ENCODE results near the gene APOL3.
"Not testable (repeated sequence)": the region's sequence is repeated elsewhere in the genome, so short reads cannot be mapped to it uniquely, and the experiment has no call there.

The APOL3 gene

DNA sequence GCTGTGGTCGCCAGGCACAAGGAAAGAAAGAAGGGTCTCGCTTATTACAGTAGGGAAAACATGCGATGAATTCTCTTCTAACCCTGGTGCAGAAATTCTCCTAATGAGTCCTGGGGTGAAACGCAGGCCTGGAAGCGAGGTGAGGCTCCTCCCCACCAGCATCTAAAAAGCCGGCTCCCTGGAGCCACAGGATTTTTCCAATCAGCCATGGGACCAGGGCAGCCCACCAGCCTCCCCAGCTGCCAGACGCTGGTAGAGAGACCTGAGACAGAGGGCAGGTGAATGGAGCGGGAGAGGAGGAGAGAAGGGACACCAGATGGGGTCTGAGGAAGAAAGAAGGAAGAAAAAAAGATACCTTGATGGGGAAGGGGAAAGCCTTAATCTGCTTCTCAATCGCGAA, 28.6 kb downstream of the APOL3 start:
- DNase-seq: no peak

DNA sequence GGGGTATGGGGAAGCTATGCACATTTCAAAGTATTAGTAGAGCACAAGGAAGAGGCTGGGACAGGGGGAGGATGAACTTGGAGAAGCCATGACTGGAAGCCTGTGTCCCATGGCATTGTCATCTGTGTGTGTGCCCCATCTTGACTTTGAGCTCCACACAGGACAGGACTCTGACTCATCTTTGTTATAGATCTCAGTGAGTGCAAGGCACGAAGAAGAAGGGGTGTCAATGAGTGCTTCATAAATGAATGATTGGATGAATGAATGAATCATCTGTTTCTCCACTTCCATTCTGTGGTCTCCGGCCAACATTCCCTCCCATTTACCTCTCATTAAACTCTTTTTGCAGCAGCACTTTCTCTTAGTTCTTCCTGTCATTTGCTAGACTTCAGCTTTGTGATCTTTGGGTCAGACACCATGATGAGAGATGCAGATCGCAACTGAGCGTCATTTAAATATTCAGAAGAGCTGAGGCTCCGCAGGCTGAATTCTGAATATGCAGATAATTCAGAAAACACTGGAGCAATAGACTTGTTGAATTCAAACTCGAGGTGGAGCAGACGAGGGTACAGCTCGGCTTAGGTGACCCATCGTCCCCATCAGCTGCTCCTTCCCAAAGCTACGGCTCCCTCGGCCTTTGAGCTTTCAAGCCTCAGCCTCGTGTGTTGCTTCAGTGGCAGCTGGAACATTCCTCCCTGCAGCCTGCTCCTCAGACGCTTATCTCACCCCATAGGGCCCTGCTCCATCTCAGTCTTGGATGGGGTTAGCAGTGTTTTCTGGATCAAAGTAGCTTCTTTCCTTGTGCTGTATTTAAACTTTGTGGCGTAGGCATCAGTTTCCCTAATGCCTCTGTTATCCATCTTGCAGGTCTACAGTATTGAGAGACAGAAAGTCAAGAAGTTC, 30.8 kb downstream of the APOL3 start:
- no peak for DNase-seq

DNA sequence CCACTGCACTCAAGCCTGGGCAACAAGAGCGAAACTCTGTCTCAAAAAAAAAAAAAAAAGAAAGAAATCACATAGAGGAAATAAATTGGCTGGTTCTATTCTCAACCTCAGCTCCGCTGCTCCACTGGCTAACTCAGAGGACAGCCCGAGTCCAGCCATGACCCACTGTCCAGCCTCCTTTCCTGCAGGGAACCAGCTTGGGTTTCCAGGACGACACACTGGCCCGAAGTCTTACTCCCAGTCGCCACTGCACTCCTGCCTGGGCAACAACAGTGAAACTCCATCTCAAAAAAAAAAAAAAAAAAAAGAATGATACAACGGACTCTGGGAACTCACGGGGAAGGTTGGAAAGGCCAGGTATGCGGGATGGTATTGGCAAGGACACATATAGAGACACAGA, 31.5 kb downstream of the APOL3 start:
- DNase-seq: no peak

DNA sequence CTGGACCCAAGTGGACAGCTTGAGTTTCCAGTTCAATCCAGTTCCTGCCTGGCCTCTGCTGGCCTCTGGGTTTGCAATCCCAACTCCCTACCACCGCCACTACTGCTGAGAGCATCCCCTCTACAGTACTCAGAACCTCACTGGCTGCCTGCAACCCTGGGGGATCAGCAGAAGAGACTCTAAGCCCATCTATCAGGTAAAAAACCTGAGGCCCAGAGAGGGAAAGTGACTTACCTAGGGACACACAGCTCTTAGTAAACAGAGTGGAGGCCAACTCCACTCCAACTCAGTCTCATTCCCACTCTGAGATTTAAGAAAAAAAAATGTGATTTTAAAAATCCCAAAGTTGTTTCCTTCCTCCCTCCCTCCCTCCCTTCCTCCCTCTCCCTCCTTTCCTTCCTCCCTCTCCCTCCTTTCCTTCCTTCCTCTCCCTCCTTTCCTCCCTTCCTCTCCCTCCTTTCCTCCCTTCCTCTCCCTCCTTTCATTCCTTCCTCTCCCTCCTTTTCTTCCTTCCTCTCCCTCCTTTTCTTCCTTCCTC, 34.5 kb downstream of the APOL3 start:
- DNase-seq: no peak

DNA sequence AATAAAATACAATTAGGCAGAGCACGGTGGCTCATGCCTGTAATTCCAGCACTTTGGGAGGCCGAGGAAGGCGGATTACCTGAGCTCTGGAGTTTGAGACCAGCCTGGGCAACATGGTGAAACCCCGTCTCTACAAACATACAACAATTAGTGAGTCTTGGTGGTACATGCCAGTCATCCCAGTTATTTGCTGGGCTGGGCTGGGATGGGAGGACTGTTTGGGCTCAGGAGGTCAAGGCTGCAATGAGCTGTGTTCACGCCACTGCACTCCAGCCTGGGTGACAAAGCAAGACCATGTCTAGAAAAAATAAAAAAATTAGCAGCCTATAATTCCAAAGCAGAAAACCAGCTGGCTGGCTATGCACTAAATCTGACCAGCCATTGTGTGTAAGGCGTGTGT, 35.1 kb downstream of the APOL3 start:
- DNase-seq: no peak

DNA sequence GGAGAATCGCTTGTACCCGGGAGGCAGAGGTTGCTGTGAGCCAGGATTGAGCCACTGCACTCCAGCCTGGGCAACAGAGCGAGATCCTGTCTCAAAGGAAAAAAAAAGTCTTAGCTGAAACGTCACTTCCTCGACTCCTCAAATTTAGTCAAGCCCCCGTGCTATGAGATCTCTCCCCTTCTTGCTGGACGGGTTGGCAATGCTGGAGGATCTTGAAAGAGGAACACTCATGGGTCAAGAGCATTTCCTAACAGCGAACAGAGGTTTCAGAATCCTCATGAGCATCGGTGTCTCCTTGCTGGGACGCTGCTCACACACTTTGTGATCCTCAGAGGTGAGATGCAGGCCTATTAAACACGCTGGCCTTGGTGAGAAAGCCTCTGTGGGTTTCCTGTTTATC, 35.9 kb downstream of the APOL3 start:
- DNase-seq: no peak

DNA sequence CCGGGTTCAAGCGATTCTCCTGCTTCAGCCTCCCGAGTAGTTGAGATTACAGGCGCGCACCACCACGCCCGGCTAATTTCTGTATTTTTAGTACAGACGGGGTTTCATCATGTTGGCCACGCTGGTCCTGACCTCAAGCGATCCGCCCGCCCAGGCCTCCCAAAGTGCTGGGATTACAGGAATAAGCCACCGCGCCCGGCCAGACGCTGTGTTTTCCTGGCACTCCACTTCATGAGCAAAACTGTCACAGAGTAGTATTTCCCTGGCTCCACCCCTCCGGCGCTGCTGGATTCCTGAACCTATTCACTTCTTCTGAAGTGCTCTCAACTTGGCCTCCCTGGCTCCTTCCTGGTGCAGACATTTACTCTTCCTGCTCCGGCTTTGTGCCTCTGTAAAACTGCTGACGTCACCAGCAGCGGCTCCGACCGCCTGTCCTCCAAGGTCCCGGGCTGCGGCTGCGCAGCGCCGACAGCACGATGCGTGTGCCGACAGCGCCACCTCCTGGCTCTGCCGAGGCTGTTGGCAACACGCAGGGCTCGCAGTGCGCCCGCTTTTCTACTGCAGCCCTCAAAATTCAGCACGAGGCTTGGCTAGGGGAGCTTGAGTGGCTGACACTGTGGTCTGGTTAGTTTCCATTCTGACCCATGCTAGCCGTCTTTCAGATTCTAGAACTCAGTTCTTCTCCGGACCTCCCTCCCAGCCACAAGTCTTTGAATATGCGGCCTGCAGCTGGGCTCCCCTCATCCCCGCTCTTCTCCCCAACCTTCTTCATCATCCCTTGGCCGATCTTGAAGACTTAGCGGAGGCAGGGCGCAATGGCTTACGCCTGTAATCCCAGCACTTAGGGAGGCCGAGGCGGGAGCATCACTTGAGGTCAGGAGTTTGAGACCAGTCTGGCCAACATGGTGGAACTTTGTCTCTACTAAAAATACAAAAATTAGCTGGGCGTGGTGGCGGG, 36.6 kb downstream of the APOL3 start:
- peak; percentile 19 for DNase-seq

DNA sequence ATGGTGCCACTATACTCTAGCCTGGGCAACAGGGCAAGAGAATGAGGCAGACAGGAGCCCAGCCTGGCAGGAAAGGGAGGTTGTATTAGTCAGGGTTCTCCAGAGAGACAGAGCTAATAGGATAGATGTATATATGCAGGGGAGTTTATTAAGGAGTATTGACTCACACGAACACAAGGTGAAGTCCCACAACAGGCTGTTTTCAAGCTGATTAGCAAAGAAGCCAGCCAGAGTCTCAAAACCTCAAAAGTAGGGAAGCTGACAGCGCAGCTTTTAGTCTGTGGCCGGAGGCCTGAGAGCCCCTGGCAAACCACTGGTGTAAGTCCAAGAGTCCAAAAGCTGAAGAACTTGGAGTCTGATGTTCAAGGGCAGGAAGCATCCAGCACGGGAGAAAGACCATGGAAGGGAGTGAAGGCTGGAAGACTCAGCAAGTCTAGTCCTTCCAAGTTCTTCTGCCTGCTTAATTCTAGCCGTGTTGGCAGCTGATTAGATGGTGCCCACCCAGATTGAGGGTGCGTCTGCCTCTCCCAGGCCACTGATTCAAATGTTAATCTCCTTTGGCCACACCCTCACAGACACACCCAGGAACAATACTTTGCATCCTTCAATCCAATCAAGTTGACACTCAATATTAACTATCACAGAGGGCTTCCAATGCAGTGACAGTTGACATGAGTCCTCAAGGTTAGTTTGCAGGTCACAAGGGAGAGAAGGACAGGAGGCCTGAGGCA, 39.8 kb downstream of the APOL3 start:
- DNase-seq: not testable (repeated sequence)

DNA sequence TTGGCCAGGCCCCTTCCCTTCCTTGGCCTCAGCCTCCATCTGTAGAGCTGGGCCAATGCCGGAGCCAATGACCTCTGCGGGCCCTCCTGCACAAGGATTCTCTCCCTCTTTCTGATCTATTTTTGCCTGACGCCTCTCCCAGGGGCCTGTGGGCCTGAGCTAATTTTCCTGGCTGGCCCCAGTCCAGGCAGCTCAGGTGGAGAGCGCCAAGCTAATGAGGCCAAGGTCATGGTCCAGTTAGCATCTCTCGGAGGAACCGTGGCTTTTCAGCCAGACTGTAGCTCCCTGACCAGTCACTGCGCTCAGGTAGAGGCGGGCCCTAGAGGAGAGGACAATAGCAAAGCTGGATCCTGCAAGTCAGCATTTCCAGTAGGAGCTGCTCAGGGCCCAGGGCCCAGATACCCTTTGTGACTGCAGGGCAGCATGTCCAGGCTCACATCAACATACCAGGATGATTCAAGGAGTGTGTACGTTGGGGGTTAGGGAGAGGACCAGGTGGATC, 43.5 kb downstream of the APOL3 start:
- no peak for DNase-seq

DNA sequence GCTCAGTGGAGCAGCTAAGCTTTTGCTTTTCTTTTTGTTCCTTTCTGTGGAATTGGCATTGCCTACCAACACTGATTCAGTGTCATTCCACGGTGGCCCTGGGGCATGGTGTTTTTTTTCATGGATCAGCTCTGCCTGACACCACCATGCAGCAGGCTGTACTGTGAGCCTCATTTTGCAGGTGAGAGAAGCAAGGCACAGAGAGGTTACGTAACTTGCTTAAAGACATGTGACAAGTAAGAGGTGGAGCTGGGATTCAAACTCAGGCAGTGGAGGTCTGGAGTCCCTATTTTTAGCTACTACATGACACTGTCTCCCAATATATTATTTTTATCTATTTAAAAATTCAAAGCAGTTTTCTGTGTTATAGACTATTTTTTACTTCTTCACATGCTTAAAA, 44.4 kb downstream of the APOL3 start:
- DNase-seq: no peak

DNA sequence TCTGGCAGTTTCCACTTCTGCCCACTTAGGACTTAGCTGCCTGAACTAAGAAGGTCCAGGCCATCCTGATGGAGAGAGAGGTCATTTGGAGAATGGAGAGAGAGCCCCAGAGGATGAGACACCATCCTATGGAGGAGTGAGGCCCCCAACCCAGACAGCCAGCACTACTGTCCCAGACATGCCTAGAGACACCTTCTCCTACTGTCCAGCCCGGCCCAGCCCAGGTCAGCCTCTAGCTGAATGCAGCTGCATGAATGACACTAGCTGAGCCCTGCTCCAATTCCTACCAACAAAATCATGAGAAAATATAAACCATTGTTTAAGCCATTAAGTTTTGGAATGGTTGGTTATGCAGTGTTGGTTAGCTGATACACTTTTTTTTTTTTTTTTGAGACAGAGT, 47.4 kb downstream of the APOL3 start:
- no peak for DNase-seq

DNA sequence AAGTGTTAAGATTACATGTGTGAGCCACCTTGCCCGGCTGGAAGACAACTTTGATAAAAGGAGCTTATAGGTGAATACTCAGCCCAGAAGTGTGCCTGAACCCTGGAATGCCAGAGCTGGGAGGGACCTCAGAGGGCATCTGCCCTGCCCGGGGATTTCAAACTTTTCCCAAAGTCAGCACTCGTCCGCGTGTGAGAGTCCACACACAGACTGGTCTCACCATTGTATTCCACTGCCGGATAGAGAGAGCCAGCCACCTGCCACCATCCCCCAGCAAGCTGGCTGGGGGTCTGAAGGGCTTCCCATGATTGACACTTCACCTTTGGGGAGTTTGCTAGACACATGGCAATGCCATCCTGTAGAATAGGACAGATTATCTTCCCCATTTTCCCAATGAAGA, 49.2 kb downstream of the APOL3 start:
- no peak for DNase-seq

DNA sequence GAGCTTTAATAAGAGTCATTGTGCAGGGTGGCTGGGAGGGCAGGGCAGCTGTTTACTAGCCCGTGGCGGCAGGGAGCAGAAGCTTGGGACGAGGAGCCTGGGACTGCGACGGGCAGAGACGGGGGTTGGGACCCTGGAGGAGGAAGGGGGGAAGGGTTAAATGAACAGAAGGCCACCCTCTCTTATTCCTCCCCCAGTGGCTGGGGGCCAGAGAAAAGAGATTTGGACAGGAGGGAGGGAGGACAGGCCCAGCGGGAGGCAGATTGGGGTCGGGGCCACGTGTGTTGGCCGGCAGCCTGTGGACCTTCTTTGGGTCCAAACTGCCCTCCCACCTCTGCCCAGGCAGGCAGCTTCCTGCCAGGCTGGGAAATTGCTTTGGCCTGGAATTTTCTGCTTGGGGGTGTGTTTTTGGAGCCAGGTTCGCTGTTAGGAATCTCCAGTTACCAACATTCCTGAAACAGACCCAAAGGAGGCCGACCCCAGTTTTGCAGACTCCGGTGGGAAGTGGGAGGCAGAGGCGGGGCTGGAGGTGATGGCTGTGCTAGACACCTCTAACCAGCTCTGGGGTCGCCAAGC, 50.2 kb downstream of the APOL3 start:
- no peak for DNase-seq

DNA sequence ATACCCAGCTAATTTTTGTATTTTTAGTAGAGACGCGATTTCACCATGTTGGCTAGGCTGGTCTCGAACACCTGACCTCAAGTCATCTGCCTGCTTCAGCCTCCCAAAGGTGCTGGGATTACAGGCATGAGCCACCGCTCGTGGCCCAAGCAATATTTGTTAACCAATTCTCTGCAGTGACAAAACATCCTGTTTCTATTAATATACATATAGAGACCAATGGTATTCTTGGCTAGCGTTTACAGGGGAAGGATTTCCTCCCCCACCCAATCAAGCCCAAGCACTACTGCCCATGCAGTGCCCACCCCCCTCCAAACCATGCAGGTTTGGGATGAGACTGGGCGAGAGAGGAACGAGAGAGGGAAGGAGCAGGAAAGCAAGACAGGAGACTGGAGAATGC, 53.1 kb downstream of the APOL3 start:
- DNase-seq: no peak

DNA sequence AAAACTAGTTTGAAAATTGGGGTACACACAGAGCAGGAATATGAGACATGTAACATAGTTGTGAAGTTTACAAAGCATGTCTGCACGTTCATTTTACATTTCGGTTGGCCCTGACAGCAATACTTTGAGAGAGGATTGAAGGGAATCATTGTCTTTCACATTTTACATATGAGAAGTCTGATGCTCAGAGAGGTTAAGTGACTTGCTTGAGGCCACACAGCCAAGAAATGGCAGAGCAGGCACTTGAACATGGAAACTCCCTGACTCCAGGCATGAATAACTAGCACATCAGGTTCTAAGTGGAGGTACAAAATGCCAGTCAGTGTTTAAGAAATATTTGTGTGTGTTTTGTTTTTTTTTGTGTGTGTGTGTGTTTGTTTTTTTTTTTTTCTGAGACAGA, 53.6 kb downstream of the APOL3 start:
- no peak for DNase-seq

DNA sequence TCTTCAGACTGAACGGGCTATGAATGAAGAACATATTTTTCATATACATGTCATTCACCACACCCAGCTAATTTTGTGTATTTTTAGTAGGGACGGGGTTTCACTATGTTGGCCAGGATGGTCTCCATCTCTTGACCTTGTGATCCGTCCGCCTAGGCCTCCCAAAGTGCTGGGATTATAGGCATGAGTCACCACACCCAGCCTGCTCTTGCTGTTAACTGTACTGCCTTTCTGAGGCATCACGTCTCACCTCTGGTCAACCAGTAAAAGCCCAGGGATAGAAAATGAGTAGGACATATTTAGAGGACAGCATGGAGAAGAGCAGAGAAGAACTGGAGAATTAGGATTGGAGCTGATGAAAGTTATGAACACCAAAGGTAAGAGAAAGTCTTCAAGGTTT, 55.6 kb downstream of the APOL3 start:
- DNase-seq: no peak

DNA sequence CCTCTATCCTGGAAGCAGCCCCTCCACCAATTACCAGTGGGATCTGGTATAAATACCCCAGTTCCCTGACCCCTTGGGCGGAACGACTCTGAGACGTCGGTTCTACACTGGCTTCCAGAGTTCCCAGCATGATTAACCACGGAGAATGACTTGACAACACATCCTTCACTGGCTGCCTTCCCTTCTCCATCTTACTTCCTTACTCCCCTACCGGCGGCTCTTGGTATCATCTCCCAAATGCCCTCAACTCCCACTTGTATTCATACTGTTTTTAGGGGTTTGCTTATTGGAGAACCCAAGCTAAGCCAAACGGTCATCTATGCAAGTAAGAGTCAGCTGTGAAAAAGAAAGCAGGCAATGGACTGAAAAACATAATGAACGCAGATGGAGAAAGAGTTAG, 56.1 kb downstream of the APOL3 start:
- no peak for DNase-seq

DNA sequence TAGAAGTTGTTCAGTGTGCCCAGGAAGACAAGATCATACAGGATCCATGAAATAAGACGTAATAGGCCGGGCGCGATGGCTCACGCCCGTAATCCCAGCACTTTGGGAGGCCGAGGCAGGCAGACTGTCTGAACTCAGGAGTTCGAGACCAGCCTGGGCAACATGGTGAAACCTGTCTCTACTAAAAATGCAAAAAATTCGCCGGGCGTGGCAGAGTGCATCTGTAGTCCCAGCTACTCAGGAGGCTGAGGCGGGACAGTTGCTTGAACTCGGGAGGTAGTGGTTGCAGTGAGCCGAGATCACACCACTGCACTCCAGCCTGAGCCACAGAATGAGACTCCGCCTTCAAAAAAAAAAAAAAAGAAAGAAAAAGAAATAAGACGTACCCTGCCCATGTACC, 56.7 kb downstream of the APOL3 start:
- DNase-seq: no peak

DNA sequence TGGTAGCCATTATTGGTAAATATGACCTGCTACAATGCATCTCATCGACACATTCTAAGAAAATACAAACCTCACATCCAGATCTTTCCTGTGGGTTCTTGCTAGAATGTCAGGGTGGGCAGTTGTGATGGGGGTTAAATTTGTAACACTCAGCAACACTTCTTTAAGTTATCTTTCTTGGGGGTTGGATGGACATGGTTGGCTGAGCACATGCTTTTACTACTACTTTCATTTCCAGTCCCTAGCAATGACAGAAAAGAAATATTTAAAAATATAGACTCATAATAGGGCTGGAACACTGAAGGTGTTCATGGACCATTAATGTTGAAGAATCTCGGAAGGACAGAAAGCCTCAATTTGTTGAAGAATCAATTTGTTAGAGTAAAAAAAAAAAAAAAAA, 57.6 kb downstream of the APOL3 start:
- no peak for DNase-seq

DNA sequence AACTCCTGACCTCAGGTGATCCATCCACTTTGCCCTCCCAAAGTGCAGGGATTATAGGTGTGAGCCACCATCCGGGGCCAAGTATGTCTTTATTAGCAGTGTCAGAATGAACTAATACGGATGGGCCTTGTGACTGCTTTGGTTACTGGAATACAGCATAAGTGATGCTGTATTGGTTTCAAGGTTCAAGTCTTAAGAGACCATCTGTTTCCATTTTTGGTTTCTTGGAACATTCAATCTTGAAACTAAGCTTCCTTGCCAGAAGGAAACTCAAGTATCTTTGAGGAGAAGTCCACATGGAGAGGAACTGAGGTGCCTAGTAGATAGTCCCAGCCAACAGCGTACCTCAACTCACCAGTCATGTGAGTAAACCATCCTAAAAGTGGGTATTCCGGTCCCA, 58.8 kb downstream of the APOL3 start:
- no peak for DNase-seq

DNA sequence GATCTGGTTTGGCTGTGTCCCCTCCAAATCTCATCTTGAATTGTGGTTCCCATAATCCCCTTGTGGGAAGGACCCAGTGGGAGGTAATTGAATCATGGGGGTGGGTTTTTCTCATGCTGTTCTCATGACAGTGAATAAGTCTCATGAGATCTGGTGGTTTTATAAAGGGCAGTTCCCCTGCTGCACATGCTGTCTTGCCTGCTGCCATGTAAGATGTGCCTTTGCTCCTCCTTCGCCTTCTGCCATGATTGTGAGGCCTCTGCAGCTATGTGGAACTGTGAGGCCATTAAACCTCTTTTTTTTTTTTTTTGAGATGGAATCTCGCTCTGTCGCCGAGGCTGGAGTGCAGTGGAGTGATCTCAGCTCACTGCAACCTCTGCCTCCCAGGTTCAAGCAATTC, 59.6 kb downstream of the APOL3 start:
- not testable (repeated sequence) for DNase-seq

DNA sequence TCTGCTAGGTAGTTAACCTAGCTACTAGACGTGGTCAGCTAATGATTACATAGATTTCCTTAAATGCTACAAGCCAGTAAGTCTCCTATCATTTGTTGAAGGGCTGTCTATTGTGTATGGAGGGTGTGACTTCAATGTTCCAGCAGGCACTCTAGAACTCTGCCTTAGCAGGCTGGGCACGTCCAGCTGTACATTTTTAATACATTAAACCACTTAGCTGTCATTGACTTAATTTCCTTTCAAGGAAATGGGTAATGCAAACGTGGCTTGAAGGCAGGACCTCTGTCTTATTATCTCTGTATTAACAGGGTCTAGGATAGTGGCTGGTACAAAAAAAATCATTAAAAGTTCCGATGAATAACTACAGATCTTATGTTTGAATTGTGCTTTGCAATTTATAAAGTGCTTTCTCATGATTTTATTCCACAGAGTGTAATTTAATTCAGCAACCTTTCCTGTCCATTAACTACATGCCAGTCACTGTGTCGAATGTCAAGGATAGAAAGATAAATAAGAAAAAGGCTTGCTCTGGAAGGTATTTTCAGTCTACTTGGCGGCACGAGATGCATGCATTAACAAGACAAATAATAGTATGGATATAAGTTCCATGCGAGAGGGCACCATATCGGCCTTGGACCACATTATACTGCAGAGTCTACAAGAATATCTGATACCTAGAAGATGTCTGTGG, 60.3 kb downstream of the APOL3 start:
- DNase-seq: no peak
